SK-N-SH treated with all-trans-retinoic acid at 6 μM for 48 hours (cell line): ENCODE measurements around the gene MYH14.

Experiments used
- ESRRG ChIP-seq: fragments of 250-450 bp; sonication (Bioruptor Pico); IDR thresholded peaks from 2 replicates; pipeline ENCODE4 v1.6.1; 2021; ENCODE audit warnings: mild to moderate bottlenecking
- GLIS3 ChIP-seq: fragments of 250-450 bp; sonication (Bioruptor Pico); IDR thresholded peaks from 2 replicates; pipeline ENCODE4 v1.5.0; 2020; ENCODE audit warnings: mild to moderate bottlenecking, moderate library complexity
- ISL1 ChIP-seq: fragments of 250-450 bp; sonication (Bioruptor Pico); IDR thresholded peaks from 2 replicates; pipeline ENCODE4 v2.1.2; 2022; ENCODE audit warnings: mild to moderate bottlenecking, moderate library complexity
- PPARA ChIP-seq: fragments of 250-450 bp; sonication (Bioruptor Pico); IDR thresholded peaks from 2 replicates; pipeline ENCODE4 v1.5.0; 2020; ENCODE audit warnings: mild to moderate bottlenecking, borderline replicate concordance
- SNAI2 ChIP-seq: fragments of 250-450 bp; sonication (Bioruptor Pico); IDR thresholded peaks from 2 replicates; pipeline ENCODE4 v1.5.0; 2020; ENCODE audit warnings: mild to moderate bottlenecking, moderate library complexity
- TF ChIP-seq, protein P1 (sequence below): fragments of 250-450 bp; sonication (Bioruptor Pico); IDR thresholded peaks from 2 replicates; pipeline ENCODE4 v1.8.0; 2020; ENCODE audit warnings: mild to moderate bottlenecking, moderate library complexity, borderline replicate concordance
- TF ChIP-seq, protein P2 (sequence below): fragments of 250-450 bp; sonication (Bioruptor Pico); IDR thresholded peaks from 2 replicates; pipeline ENCODE4 v1.5.0; 2020; ENCODE audit warnings: mild to moderate bottlenecking, moderate library complexity

DNA sequence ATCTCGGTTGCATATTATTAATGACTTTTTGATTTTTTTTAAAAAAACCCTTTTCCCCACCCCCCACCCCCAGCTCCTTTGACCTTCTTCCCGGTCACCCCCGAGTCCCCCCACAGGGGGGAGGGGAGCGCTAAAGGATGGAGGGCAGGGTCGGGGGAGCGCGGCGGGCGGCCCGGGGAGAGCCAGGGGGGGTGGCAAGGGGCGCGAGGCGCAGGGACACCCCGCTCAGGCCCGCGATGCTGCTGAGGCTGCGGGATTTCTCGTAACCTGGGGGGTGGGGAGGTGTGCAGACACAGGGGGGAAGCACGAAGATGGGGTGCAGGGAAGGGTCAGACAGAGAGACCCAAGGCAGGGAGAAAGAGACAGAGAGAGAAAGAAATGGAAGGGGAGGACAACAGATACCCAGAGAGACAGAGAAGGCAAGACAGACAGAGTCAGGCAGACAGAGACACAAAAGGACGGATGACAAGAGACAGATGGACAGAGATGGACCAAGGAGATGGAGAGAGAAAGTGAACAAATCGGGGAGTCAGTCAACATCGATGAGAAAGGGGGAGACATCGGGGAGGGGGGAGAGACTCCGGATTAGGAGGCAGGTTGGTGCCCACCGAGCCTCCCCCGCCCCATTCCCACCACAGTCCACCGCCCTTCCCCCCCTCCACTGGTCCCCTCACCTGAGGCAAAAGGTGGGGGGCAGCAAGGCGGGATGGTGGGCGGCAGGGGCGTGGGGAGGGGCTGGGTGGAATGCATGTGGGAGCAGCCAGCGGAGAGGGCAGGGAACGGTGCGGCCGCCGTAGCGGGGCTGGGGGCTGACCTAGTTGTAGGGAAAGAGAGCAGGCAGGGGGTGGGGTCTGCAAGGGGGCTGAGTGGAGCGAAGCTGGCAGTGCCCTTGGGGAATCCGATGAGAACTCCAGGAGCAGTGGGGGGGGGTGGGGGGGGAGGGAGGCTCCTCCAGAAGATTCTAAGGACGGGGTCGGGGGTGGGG lies 111.6 kb downstream of the MYH14 start:
- TF ChIP-seq, protein P1, sequence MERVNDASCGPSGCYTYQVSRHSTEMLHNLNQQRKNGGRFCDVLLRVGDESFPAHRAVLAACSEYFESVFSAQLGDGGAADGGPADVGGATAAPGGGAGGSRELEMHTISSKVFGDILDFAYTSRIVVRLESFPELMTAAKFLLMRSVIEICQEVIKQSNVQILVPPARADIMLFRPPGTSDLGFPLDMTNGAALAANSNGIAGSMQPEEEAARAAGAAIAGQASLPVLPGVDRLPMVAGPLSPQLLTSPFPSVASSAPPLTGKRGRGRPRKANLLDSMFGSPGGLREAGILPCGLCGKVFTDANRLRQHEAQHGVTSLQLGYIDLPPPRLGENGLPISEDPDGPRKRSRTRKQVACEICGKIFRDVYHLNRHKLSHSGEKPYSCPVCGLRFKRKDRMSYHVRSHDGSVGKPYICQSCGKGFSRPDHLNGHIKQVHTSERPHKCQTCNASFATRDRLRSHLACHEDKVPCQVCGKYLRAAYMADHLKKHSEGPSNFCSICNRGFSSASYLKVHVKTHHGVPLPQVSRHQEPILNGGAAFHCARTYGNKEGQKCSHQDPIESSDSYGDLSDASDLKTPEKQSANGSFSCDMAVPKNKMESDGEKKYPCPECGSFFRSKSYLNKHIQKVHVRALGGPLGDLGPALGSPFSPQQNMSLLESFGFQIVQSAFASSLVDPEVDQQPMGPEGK (CRISPR knock-in tag): no peak
- TF ChIP-seq, protein P2, sequence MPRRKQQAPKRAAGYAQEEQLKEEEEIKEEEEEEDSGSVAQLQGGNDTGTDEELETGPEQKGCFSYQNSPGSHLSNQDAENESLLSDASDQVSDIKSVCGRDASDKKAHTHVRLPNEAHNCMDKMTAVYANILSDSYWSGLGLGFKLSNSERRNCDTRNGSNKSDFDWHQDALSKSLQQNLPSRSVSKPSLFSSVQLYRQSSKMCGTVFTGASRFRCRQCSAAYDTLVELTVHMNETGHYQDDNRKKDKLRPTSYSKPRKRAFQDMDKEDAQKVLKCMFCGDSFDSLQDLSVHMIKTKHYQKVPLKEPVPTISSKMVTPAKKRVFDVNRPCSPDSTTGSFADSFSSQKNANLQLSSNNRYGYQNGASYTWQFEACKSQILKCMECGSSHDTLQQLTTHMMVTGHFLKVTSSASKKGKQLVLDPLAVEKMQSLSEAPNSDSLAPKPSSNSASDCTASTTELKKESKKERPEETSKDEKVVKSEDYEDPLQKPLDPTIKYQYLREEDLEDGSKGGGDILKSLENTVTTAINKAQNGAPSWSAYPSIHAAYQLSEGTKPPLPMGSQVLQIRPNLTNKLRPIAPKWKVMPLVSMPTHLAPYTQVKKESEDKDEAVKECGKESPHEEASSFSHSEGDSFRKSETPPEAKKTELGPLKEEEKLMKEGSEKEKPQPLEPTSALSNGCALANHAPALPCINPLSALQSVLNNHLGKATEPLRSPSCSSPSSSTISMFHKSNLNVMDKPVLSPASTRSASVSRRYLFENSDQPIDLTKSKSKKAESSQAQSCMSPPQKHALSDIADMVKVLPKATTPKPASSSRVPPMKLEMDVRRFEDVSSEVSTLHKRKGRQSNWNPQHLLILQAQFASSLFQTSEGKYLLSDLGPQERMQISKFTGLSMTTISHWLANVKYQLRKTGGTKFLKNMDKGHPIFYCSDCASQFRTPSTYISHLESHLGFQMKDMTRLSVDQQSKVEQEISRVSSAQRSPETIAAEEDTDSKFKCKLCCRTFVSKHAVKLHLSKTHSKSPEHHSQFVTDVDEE (CRISPR knock-in tag): no peak
- TF ChIP-seq GLIS3 (CRISPR knock-in tag): no peak
- no peak for TF ChIP-seq ISL1 (CRISPR knock-in tag)
- TF ChIP-seq SNAI2 (CRISPR knock-in tag): no peak
- no peak for TF ChIP-seq PPARA (CRISPR knock-in tag)
- TF ChIP-seq ESRRG (CRISPR knock-in tag): no peak
